Prostate gland (tissue), 2 donors: ENCODE data around the gene LRP11.

Experiments used
- CTCF ChIP-seq, 4 experiments: fragments of 200-600 bp in 2 of 4; fragments of 450-650 bp in 2 of 4; sonication (generic) in 2 of 4; IDR thresholded peaks; 1 replicate in 3 of 4; 2 replicates in 1 of 4; pipeline ENCODE4 v1.5.1; 2016 to 2019; ENCODE audit warnings: antibody characterized with exemption in 4 of 4, mild to moderate bottlenecking in 2 of 4, moderate library complexity in 2 of 4
- POLR2AphosphoS5 ChIP-seq: sonication (generic); formaldehyde crosslinking; IDR thresholded peaks from one replicate; pipeline ENCODE4 v1.6.1; 2017; ENCODE audit warnings: antibody characterized with exemption

GRCh38 chr6:149887343-149887742 is 23.2 kb upstream of the LRP11 start:
- TF ChIP-seq CTCF (IDR thresholded peaks at IDR 0.05) (no peak), POLR2AphosphoS5 (no peak)
